ENCODE data around the gene CTBS. TPM values are rescaled to one million over a fixed set of nuclear protein-coding genes. Genes with fewer than 3 reads are reported as not detected.

CTBS gene
- total and polyA plus RNA-seq, 2 of the 8 experiments (the other 6 are each of a cell fraction or from before 2014, with no cell fraction given) = 3.3 to 4.1 TPM

GRCh38 chr1:84505493-84506001 lies 68.7 kb downstream of the CTBS start:
- Histone ChIP-seq H4K91ac (replicated peaks; ENCODE audit: insufficient read length, low read length) (no peak overlapping the region), H2BK15ac (ENCODE audit: low read length) (0 out of 2 replicates have a peak overlapping the region, but pooled peaks have one; percentile 20), H2BK12ac (ENCODE audit: low read depth, low read length) (peak overlapping the region; percentile 42; the same call in 1 of the 2 replicates), H2BK120ac (replicated peaks; ENCODE audit: low read depth, low read length) (peak overlapping the region; percentile 21), H3K4ac (replicated peaks; ENCODE audit: insufficient read length, low read depth, low read length) (peak overlapping the region; percentile 75), H3K23me2 (ENCODE audit: low read depth, low read length) (peaks cover 6% of the 10 kb centered on the region; the same call in 1 of the 2 replicates), H3K79me1 (ENCODE audit: low read depth, low read length) (peaks cover 2% of the 10 kb centered on the region; the same call in 1 of the 2 replicates), H4K5ac (ENCODE audit: insufficient read length, low read depth, low read length) (peak overlapping the region; percentile 99), H2AFZ (ENCODE audit: low read length) (0 out of 2 replicates have a peak overlapping the region, but pooled peaks have one; percentile 9), H3K23ac (ENCODE audit: insufficient read length) (no peak overlapping the region), H3K27me3 (replicated peaks in 1 of 4; ENCODE audit: control insufficient read depth in 3 of 4, extremely low read depth in 1 of 4, insufficient read depth in 3 of 4, low read length in 3 of 4) (no peaks in the 10 kb centered on the region), H2BK20ac (ENCODE audit: low read length) (no peak overlapping the region), H2BK5ac (ENCODE audit: low read depth, low read length) (peak overlapping the region; percentile 66; the same call in 1 of the 2 replicates), H4K8ac (ENCODE audit: extremely low read depth, insufficient read depth, low read length) (peak overlapping the region; percentile 95; the same call in 1 of the 2 replicates), H3K27ac (ENCODE audit: low read depth, low read length) (peak overlapping the region; percentile 76; the same call in 1 of the 2 replicates), H3K56ac (replicated peaks; ENCODE audit: insufficient read length, low read depth, low read length) (no peak overlapping the region), H3K4me1 (replicated peaks in 1 of 4; ENCODE audit: control insufficient read depth in 3 of 4, insufficient read depth in 4 of 4, low read length in 3 of 4) (peaks cover 0 to 10% (median 4%) of the 10 kb centered on the region in 4 experiments; a peak in 6 of 7 replicates), H4K20me1 (replicated peaks in 1 of 2; ENCODE audit: control insufficient read depth in 1 of 2, insufficient read depth in 2 of 2, low read length in 2 of 2) (peaks cover 16 to 18% of the 10 kb centered on the region in 2 experiments), H3K79me2 (ENCODE audit: control insufficient read depth in 1 of 2, insufficient read depth in 2 of 2, low read length in 2 of 2) (peaks cover 3 to 46% of the 10 kb centered on the region in 2 experiments; a peak in 2 of 4 replicates), H3K4me2 (ENCODE audit: insufficient read depth in 1 of 2, low read depth in 2 of 2, low read length in 2 of 2) (peak overlapping the region; percentile 79 to 100), H3K9me3 (ENCODE audit: insufficient read depth in 2 of 2, low read depth in 1 of 2, low read length in 1 of 2) (no peaks in the 10 kb centered on the region), H3K4me3 (ENCODE audit: extremely low read depth in 1 of 4, insufficient read depth in 2 of 4, low read depth in 3 of 4, low read length in 4 of 4) (peak overlapping the region; percentile 88 to 97 (median 92)), H3K18ac (ENCODE audit: extremely low read depth, low read length) (peak overlapping the region; percentile 85; the same call in 1 of the 2 replicates), H3K14ac (ENCODE audit: insufficient read length) (no peak overlapping the region), H2AK5ac (ENCODE audit: low read depth, low read length) (no peak overlapping the region), H3K36me3 (ENCODE audit: control insufficient read depth in 2 of 4, insufficient read depth in 4 of 4, low read length in 3 of 4) (peaks cover 0 to 7% (median 0%) of the 10 kb centered on the region in 4 experiments; a peak in 1 of 8 replicates), H3K9ac (replicated peaks in 1 of 4; ENCODE audit: extremely low read depth in 1 of 4, low read depth in 3 of 4, low read length in 3 of 4) (peak overlapping the region; percentile 82 to 95 (median 88))
- CTCF ChIA-PET (ENCODE audit: partially characterized antibody) = interaction anchor here (0.6 to 1.8 kb wide), 10 partner anchors 19 to 439 kb away, joined by 3 to 6 read pairs (median 3); no protein-coding TSS in a partner anchor
- WGBS, 2 experiments (ENCODE audit: extremely low coverage in 1 of 2, insufficient coverage in 1 of 2, insufficient read length in 1 of 2, insufficient replicate concordance in 2 of 2, low coverage in 1 of 2, low lambda C conversion rate in 2 of 2, missing lambda C conversion rate in 1 of 2) = 1% methylated on average over 22 of the region's 47 CpGs; no CpG with 5 or more reads in 1 of the 2 experiments
- FAIRE-seq (no peak), DNase-seq (ENCODE audit: low read depth in 1 of 2, low spot score in 2 of 2) (no peak)
- POLR2A ChIA-PET (ENCODE audit: partially characterized antibody) = interaction anchor here (1.2 to 1.7 kb wide), 6 partner anchors 8 to 99 kb away, joined by 4 to 8 read pairs (median 5); partner anchors contain the start of gene CTBS
- peak; percentile 32; the same call in 1 of the 2 replicates for TF ChIP-seq E2F6 (IDR thresholded peaks at IDR 0.05)

Data from H1 (cell line).